Ureter (tissue), 1 donor: ENCODE data around the gene N4BP2. TPM values are rescaled to one million over a fixed set of nuclear protein-coding genes. Genes with fewer than 3 reads are reported as not detected.
"Not testable (repeated sequence)": the region's sequence is repeated elsewhere in the genome, so short reads cannot be mapped to it uniquely, and the experiment has no call there.

Experiments used
- DNase-seq: peaks from one replicate; pipeline ENCODE4 v3.0.0-alpha.2; 2020; ENCODE audit warnings: low spot score
- total RNA-seq: library from RNA; stranded (reverse); gene quantifications from one replicate; pipeline ENCODE4 v1.2.4, GENCODE V29; 2023
- donor health status: DM: yes; HTN: yes; CAD: no.

The N4BP2 gene
- 14.0 TPM for total RNA-seq

DNA sequence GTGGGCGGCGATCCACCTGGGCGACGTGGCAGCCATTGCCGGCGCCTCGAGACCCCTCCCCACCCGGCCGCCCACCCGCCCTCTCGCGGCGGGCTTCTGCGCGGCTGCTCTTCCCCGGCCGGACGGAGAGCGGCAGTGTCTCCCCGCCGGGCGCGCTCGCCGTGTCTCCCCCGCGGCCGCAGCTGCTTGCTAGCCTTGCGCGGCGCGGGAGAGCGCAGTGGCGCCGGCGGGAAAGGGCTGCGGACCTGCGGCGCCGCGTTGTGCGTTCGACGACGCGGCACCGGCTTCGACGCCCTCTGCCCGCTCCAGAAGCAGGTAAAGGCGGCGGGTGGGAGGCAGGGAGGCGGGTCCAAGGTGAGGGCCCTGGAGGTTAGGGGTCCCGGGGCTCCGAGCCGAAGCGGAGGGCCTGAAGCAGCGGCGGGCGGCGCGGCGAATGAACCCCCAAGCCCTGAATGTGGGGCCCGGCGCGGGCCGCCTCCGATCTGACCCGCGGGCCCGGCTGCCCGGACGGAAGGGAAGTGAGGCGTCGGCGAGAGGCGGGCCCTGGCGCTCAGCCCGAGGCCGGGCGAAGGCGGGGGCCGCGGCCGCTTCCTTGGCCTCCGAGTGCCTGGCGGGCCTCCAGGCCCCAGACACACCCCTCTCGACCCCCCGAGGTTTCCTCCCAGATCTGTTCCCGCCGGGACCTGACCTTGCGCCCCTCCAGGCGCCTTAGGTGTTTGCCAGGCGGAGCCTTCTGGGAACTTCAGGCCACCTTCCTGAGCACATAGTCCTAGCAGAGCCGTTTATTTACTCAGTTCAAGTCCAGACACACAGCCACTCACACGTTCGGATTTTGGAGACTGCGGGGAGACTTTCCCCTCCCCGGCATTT lies at the start of gene N4BP2:
N4BP2 (plus strand) TSS at position 135 of the 870 bp plus-strand sequence. CDS start 40,491 bp downstream, outside the sequence.
- DNase-seq, result peak; percentile 76

GRCh38 chr4:40016007-40016406 lies 40.6 kb upstream of the N4BP2 start:
- DNase-seq, result no peak

DNA sequence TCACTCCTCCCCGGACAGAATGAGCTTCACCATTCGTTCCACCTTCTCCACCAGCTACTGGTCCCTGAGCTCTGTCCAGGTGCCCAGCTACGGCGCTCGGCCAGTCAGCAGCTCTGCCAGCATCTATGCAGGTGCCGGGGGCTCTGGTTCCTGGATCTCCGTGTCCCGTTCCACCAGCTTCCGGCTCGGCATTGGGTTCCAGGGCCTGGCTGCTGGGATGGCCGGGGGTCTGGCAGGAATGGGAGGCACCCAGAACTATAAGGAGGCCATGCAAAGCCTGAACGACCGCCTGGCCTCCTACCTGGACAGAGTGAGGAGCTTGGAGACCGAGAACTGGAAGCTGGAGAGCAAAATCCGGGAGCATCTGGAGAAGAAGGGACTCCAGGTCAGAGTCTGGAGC lies 36.4 kb upstream of the N4BP2 start:
- DNase-seq, result no peak

DNA sequence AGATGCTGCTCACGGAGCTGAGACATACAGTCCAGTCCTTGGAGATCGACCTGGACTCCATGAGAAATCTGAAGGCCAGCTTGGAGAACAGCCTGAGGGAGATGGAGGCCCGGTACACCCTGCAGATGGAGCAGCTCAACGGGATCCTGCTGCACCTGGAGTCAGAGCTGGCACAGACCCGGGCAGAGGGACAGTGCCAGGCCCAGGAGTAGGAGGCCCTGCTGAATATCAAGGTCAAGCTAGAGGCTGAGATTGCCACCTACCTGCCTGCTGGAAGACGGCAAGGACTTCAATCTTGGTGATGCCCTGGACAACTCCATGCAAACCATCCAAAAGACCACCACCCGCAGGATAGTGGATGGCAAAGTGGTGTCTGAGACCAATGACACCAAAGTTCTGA lies 35.5 kb upstream of the N4BP2 start:
- DNase-seq, result not testable (repeated sequence)

GRCh38 chr4:40024049-40024448 lies 32.6 kb upstream of the N4BP2 start:
- DNase-seq, result not testable (repeated sequence)

DNA sequence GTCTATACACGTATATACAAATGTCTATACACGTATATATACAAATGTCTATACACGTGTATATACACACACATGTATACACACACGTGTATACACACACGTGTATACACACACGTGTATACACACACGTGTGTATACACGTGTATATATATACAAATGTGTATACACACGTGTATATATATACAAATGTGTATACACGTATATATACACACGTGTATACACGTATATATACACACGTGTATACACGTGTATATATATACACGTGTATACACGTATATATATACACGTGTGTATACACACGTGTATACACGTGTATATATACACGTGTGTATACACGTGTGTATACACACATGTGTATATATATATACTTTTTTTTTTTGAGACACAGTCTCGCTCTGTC lies 23.9 kb upstream of the N4BP2 start:
- DNase-seq, result no peak

DNA sequence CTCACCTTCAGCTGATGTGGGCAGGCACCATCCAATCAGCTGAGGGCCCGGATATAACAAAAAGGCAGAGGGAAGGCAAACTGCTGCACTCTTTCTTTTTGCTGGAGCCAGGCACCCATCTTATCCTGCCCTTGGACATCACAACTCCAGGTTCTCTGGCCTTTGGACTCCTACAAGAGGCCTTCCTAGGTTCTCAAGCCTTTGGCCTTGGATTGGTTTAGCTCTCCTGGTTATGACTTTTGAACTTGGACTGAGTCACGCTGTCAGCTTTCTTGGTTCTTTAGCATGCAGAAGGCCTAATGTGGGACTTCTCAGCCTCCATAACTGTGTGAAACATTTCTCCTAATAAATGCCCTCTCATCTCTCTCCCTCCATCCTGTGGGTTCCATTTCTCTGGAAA lies 23.0 kb upstream of the N4BP2 start:
- DNase-seq, result no peak

DNA sequence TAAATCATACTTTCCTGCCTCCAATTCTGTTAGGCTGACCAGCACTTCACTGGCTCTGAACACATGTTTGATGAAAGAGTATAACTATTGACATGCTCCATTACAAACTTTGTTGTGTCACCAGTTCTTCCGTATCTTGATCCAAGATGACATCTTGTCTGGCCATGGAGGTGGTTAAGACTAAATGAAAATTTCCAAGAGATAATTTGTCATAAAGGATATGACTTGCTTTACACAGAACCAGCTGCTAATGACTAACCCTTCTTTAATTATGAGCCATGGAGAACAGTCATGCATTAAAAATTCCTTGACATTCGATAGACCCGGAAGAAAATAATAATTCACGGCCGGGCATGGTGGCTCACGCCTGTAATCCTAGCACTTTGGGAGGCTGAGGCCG lies 17.7 kb upstream of the N4BP2 start:
- no peak for DNase-seq

DNA sequence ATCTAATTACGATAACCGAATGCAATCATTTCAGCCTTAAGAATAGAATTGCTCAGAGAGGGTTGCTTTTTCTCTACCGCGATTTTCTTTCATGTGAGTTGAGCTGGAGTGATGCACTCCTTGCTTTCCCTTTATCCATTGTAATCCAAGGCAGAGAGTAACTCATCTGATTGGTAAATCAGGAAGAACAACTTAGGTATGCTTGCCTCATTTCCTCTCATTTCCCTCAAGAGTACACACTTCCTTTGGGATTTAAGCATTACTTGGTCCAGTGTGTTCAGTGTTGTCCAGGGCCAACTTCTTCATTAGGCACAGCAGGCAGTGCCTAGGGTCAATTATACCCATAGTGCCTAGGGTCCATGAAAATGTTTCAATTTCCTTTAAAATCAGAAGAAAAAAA lies 15.7 kb upstream of the N4BP2 start:
- DNase-seq, result no peak

- no peak for DNase-seq
Measured at GRCh38 chr4:40043786-40044185, 12.9 kb upstream of the N4BP2 start.

GRCh38 chr4:40046311-40046980 lies 10.2 kb upstream of the N4BP2 start:
- no peak for DNase-seq

GRCh38 chr4:40053161-40053560 lies 3.5 kb upstream of the N4BP2 start:
- DNase-seq, result no peak

GRCh38 chr4:40055511-40055862 lies 1.2 kb upstream of the N4BP2 start:
- no peak for DNase-seq

GRCh38 chr4:40055863-40056715 lies 561 bp upstream of the N4BP2 start:
- peak; percentile 73 for DNase-seq

GRCh38 chr4:40057586-40058091 lies 989 bp downstream of the N4BP2 start:
- peak; percentile 84 for DNase-seq

- no peak for DNase-seq
Measured at GRCh38 chr4:40058121-40058520, 1.5 kb downstream of the N4BP2 start.

GRCh38 chr4:40058854-40059253 lies 2.2 kb downstream of the N4BP2 start:
- no peak for DNase-seq

GRCh38 chr4:40059362-40059761 lies 2.7 kb downstream of the N4BP2 start:
- DNase-seq, result no peak

DNA sequence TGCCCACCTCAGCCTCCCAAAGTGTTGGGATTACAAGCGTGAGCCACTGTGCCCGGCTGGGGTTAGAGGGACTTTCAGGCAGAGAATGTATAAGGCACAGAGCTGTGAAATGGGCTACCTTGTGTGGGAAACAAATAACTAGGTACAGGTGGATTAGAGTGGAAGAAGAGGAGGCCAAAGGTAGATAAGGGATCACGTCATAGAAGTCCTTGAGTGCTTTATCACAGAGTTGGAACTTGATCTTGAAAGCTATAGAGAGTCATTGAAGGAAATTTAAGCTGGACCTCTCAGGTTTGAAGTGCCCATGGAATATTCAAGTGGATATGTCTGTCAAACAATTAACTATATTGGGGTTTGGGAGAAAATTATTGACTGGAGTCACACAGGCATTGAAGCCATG lies 8.4 kb downstream of the N4BP2 start:
- DNase-seq, result no peak

DNA sequence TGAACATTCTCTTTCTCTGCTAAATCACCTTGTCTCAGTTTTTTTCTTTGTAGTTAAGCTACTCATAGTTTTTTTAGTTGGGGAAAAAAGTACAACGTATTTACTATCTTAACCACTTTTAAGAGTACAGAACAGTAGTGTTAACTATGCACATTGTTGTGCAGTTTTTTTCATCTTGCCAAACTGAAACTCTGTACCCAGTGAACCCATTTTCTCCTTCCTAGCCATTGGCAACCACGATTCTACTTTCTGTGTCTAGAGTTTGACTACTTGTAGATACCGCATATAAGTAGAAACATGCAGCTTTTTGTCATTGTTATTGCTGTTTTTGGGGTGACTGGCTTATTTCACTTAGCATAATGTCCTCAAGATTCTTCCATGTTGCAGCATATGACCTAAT lies 10.0 kb downstream of the N4BP2 start:
- no peak for DNase-seq

DNA sequence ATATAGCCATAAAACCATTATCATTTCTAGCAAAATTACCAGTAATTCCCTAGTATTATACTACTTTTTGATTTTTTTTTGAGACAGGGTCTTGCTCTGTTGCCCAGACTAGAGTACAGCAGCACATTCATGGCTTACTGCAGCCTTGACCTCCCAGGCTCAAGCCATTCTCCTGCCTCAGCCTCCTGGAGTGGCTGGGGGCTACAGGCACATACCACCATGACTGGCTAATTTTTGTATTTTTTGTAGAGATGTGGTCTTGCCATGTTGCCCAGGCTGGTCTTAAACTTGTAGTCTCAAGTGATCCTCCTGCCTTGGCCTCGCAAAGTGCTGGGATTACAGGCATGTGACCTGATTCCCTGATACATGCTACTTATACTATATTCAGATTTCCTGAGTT lies 13.7 kb downstream of the N4BP2 start:
- no peak for DNase-seq

DNA sequence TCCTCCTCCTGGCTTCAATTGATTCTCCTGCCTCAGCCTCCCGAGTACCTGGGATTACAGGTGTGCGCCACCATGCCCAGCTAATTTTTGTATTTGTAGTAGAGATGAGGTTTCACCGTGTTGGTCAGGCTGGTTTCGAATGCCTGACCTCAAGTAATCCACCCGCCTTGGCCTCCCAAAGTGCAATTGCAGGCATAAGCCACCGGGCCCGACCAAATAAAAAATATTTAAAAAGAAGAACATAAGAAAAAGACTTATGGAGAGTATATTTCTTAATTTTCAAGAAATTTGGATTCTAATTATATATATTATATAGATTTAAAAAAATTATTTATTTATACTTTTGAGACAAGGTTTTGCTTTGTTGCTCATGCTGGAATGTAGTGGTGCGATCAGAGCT lies 29.8 kb downstream of the N4BP2 start:
- DNase-seq, result no peak
